GM19240 (cell line): ENCODE measurements around the gene DLG1.

Experiments
- DNase-seq: peaks from one replicate; pipeline ENCODE4 v3.0.0; 2011; ENCODE audit warnings: low spot score; ENCODE audit not compliant: insufficient read length

DLG1 gene

GRCh38 chr3:197317250-197317963 is 19.0 kb upstream of the DLG1 start:
- no peak for DNase-seq

- DNase-seq = no peak
Observed at GRCh38 chr3:197312431-197312830, 14.0 kb upstream of the DLG1 start.

GRCh38 chr3:197311591-197311990 is 13.2 kb upstream of the DLG1 start:
- DNase-seq = no peak

- DNase-seq = no peak
Observed at GRCh38 chr3:197309528-197310361, 11.3 kb upstream of the DLG1 start.

GRCh38 chr3:197308591-197308990 is 10.2 kb upstream of the DLG1 start:
- DNase-seq = no peak

- DNase-seq = no peak
Observed at GRCh38 chr3:197306374-197307086, 8.1 kb upstream of the DLG1 start.

GRCh38 chr3:197305854-197306253 is 7.4 kb upstream of the DLG1 start:
- DNase-seq = peak; percentile 8

- no peak for DNase-seq
Observed at GRCh38 chr3:197303452-197303851, 5.0 kb upstream of the DLG1 start.

- no peak for DNase-seq
Observed at GRCh38 chr3:197302696-197303341, 4.4 kb upstream of the DLG1 start.

- no peak for DNase-seq
Observed at GRCh38 chr3:197302033-197302432, 3.6 kb upstream of the DLG1 start.

GRCh38 chr3:197300361-197300760 is 1.9 kb upstream of the DLG1 start:
- DNase-seq = no peak

GRCh38 chr3:197298945-197299854 is 788 bp upstream of the DLG1 start:
- DNase-seq = peak; percentile 10

GRCh38 chr3:197297476-197298340 is 704 bp downstream of the DLG1 start:
- peak; percentile 62 for DNase-seq

- no peak for DNase-seq
Observed at GRCh38 chr3:197297002-197297401, 1.4 kb downstream of the DLG1 start.

- DNase-seq = no peak
Observed at GRCh38 chr3:197296545-197296944, 1.9 kb downstream of the DLG1 start.

GRCh38 chr3:197295871-197296270 is 2.5 kb downstream of the DLG1 start:
- DNase-seq = no peak

GRCh38 chr3:197293605-197294237 is 4.7 kb downstream of the DLG1 start:
- no peak for DNase-seq

- no peak for DNase-seq
Observed at GRCh38 chr3:197292648-197293047, 5.8 kb downstream of the DLG1 start.

GRCh38 chr3:197292083-197292646 is 6.2 kb downstream of the DLG1 start:
- no peak for DNase-seq
